Mucosa of stomach (tissue), 1 donor: ENCODE data around the gene SP4.
A peak's percentile ranks its signal among the peaks of the same experiment; 100 is the strongest.

Source experiments
- H3K27me3 ChIP-seq: one replicate; pipeline ENCODE4 v1.7.0; 2013; ENCODE audit warnings: mild to moderate bottlenecking, low read length; ENCODE audit not compliant: control insufficient read depth, insufficient read depth
- H3K36me3 ChIP-seq: one replicate; pipeline ENCODE4 v1.7.0; 2013; ENCODE audit warnings: low read length; ENCODE audit not compliant: control insufficient read depth, insufficient read depth
- H3K4me1 ChIP-seq: one replicate; pipeline ENCODE4 v1.7.0; 2013; ENCODE audit warnings: mild to moderate bottlenecking, low read length; ENCODE audit not compliant: control insufficient read depth, insufficient read depth
- H3K4me3 ChIP-seq: one replicate; pipeline ENCODE4 v1.7.0; 2013; ENCODE audit warnings: low read length
- H3K9ac ChIP-seq: one replicate; pipeline ENCODE4 v1.7.0; 2013; ENCODE audit warnings: mild to moderate bottlenecking, low read length, moderate library complexity
- H3K9me3 ChIP-seq: one replicate; pipeline ENCODE4 v1.7.0; 2013; ENCODE audit warnings: mild to moderate bottlenecking, low read length, moderate library complexity; ENCODE audit not compliant: control insufficient read depth
- donor health status: Pancreatic carcinoma.

The SP4 gene

GRCh38 chr7:21422751-21423150, 5.1 kb upstream of the SP4 start:
- Histone ChIP-seq H3K4me3 (no peak overlapping the region), H3K9ac (no peak overlapping the region), H3K4me1 (peaks cover 7% of the 10 kb centered on the region), H3K36me3 (no peaks in the 10 kb centered on the region), H3K9me3 (no peaks in the 10 kb centered on the region), H3K27me3 (no peaks in the 10 kb centered on the region)

- Histone ChIP-seq H3K9ac (no peak overlapping the region), H3K4me3 (no peak overlapping the region), H3K36me3 (no peaks in the 10 kb centered on the region), H3K4me1 (peaks cover 15% of the 10 kb centered on the region), H3K9me3 (no peaks in the 10 kb centered on the region), H3K27me3 (no peaks in the 10 kb centered on the region)
These were observed 2.6 kb upstream of the SP4 start for GRCh38 chr7:21425290-21425689.

- Histone ChIP-seq H3K9me3 (no peaks in the 10 kb centered on the region), H3K9ac (peak overlapping the region; percentile 41), H3K27me3 (no peaks in the 10 kb centered on the region), H3K36me3 (no peaks in the 10 kb centered on the region), H3K4me3 (peak overlapping the region; percentile 1), H3K4me1 (peaks cover 15% of the 10 kb centered on the region)
These were observed 1.3 kb upstream of the SP4 start for GRCh38 chr7:21426286-21427181.

GRCh38 chr7:21427182-21427870, 557 bp upstream of the SP4 start:
- H3K9ac ChIP-seq, result peak overlapping the region; percentile 81
- H3K4me3 ChIP-seq, result peak overlapping the region; percentile 87
- H3K27me3 ChIP-seq, result no peaks in the 10 kb centered on the region
- peaks cover 15% of the 10 kb centered on the region for H3K4me1 ChIP-seq
- H3K36me3 ChIP-seq, result no peaks in the 10 kb centered on the region
- H3K9me3 ChIP-seq, result no peaks in the 10 kb centered on the region

GRCh38 chr7:21428659-21428941, 717 bp downstream of the SP4 start:
- Histone ChIP-seq H3K4me1 (peaks cover 15% of the 10 kb centered on the region), H3K9me3 (no peaks in the 10 kb centered on the region), H3K9ac (peak overlapping the region; percentile 87), H3K4me3 (peak overlapping the region; percentile 87), H3K27me3 (no peaks in the 10 kb centered on the region), H3K36me3 (no peaks in the 10 kb centered on the region)

GRCh38 chr7:21429021-21429420, 1.1 kb downstream of the SP4 start:
- Histone ChIP-seq H3K4me1 (peaks cover 15% of the 10 kb centered on the region), H3K27me3 (no peaks in the 10 kb centered on the region), H3K4me3 (no peak overlapping the region), H3K9me3 (no peaks in the 10 kb centered on the region), H3K36me3 (no peaks in the 10 kb centered on the region), H3K9ac (no peak overlapping the region)

GRCh38 chr7:21429786-21430574, 2.1 kb downstream of the SP4 start:
- H3K9ac ChIP-seq, result no peak overlapping the region

GRCh38 chr7:21430575-21430954, 2.7 kb downstream of the SP4 start:
- Histone ChIP-seq H3K4me1 (peaks cover 15% of the 10 kb centered on the region), H3K9me3 (no peaks in the 10 kb centered on the region), H3K9ac (no peak overlapping the region), H3K4me3 (no peak overlapping the region), H3K36me3 (no peaks in the 10 kb centered on the region), H3K27me3 (no peaks in the 10 kb centered on the region)

More at GRCh38 chr7:21429786-21430574, 2.1 kb downstream of the SP4 start:
- H3K27me3 ChIP-seq, result no peaks in the 10 kb centered on the region
- H3K36me3 ChIP-seq, result no peaks in the 10 kb centered on the region
- H3K9me3 ChIP-seq, result no peaks in the 10 kb centered on the region
- H3K4me3 ChIP-seq, result no peak overlapping the region
- peaks cover 15% of the 10 kb centered on the region for H3K4me1 ChIP-seq

- no peaks in the 10 kb centered on the region for H3K27me3 ChIP-seq
- H3K9ac ChIP-seq, result no peak overlapping the region
- no peaks in the 10 kb centered on the region for H3K36me3 ChIP-seq
- no peak overlapping the region for H3K4me3 ChIP-seq
- H3K4me1 ChIP-seq, result no peaks in the 10 kb centered on the region
- no peaks in the 10 kb centered on the region for H3K9me3 ChIP-seq
These were observed 15.4 kb downstream of the SP4 start for GRCh38 chr7:21443149-21443841.

- H3K4me3 ChIP-seq, result no peak overlapping the region
- no peaks in the 10 kb centered on the region for H3K9me3 ChIP-seq
- no peaks in the 10 kb centered on the region for H3K27me3 ChIP-seq
- no peaks in the 10 kb centered on the region for H3K36me3 ChIP-seq
- H3K4me1 ChIP-seq, result peaks cover 8% of the 10 kb centered on the region
- H3K9ac ChIP-seq, result no peak overlapping the region
These were observed 21.1 kb downstream of the SP4 start for GRCh38 chr7:21448974-21449373.

GRCh38 chr7:21450076-21450475, 22.2 kb downstream of the SP4 start:
- no peaks in the 10 kb centered on the region for H3K9me3 ChIP-seq
- H3K4me3 ChIP-seq, result no peak overlapping the region
- no peaks in the 10 kb centered on the region for H3K36me3 ChIP-seq
- H3K4me1 ChIP-seq, result peaks cover 8% of the 10 kb centered on the region
- H3K27me3 ChIP-seq, result no peaks in the 10 kb centered on the region
- H3K9ac ChIP-seq, result no peak overlapping the region
